GM18526 (cell line): Measurements from ENCODE around the gene IL3.

Source experiments
- POLR2A ChIP-seq: IDR thresholded peaks from 3 replicates; pipeline ENCODE4 v1.6.1; 2011; ENCODE audit not compliant: insufficient read length; ENCODE audit errors: extremely low read depth

IL3 gene

DNA sequence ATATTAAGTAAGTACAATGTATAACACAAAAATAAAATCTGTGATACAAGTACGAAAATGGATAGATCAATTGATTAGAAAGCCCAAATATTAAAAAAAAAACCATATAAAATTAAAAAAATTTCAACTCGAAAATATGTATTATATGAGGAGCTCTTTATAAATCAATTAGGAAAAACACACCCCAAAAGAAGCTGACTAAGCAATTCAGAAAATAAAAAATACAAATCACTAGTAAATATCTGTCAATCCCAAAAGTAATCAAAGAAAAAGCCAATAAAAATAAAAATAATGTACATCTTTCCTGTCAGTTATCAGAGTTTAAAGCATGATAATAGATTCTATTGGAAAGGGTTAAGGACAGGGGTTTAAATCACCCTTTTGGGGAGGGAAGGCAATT is 38.8 kb upstream of the IL3 start:
- no peak for TF ChIP-seq POLR2A

DNA sequence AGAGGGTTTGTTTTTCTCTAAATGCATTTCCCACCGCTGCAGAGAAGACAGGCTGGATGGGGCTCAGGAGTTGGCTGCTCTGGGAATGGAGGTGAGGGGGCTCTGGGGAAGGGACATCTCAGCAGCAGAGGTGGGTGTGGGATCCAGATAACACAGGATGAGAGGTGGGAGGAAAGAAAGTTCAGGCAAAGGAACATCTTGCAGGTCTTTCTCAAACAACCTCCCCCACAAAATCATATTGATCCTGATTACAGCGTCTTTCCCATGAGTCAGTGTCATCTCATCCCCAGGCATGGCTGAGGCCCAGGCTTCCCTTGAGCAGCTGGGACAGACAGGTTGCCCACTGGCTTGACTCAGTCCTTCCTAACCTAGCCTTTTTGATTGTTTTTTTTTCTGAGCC is 37.7 kb upstream of the IL3 start:
- TF ChIP-seq POLR2A = no peak

DNA sequence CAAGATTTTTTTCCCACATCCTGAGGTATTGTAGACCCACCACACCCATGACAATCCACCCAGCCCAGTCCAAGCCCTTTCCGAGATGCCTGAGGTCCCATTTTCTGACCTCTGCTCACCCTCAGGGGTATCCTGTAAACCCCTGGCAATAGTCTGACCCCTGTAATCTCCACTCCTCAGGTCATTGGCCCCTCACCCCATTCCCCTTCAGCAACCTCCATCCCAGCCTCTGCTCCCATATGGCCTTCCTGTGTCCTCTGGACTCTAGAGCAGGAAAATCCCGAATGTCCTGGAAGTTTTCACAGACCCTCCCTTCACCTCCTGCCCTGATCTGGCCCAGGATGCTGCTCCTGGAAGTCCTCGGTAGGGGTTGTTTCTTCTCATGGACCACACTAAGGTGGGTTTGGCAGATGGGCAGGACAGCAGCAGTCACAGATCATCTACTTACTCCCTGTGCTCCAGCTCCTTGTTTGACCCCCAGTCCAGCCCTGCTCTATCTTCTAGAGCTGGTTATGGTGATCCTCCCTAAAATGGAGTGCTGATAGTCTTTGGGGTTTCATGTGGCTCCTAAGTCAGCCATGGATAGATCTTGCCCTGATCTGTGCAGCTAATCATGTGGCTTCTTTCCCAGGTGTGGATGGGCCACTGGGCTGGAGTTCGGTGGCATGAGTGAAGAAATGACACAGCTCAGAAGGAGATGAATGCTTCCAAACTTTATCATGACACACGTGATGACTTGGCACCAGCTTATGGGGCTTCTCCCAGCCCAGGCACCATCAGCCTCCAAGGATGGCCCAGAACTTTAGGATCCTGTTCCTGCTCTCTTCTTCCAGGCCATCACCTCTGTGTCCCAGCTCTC is 37.0 kb upstream of the IL3 start:
- no peak for TF ChIP-seq POLR2A

DNA sequence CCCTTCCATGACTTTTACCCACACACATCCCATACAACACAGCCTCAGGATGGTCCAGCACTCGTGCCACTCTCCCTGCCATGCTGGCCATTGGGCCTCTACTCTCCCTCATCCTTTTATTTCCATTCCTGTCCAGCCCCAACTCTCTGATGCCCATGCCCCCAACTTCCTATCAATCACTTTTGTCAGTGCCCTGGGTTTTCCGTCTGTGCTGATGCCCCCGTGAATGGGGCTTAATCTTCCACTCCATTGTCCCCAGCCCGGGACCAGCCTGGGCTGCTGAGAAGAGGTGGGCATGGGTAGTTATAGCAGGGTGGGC is 36.4 kb upstream of the IL3 start:
- no peak for TF ChIP-seq POLR2A

DNA sequence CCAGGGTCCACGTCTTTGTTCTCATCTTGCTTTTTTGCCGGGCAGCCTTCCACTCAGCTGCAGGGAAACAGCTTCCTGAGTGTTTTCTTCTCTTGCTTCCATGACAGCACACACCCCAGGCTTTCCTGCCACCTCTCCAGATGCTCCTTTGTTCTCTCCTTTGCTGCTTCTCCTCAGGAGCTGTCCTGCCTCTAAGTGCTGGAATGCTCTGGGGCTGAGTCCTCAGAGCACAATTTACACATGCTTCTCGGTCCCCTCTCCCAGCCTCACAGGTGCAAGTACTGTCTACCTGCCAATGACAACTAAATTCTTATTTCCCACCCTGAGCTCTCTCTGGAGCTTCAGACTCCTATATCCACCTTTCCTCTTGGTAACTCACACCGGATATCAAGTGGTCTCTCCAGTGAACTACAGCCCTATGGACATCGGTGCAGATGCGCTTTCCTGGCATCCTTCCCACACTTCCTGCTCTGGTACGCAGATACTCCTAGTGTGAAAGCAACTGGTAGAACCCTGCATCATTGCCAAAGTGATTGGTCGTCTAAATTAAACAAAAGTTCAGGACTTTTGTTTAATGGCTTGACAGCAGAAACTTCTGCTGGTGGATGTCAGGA is 35.6 kb upstream of the IL3 start:
- no peak for TF ChIP-seq POLR2A

DNA sequence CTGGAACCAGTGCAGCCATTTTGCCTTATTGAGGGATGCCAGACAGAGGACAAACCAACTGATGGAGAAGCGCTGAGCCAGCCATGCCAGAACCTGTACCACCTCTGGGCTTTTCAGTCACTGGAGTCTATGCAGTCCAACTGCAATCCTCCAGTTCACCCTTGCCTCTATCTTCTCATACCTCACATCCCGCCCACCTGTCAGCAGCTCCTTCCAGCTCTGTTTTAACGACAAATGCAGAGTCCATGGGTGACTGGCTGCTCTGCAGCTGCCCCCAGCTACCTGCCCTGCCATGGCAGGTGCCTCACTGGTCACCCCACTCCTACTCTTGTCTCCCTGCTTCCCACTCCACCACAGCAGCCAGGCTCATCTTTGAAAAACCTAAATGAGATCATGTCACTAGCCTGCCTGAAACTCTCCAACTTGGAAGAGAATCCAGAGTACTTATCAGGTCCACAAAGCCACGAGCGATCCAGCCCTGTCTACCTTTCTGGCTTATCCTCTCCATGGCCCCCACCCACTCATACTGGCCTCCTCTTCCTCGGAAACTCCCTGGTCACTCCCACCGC is 35.0 kb upstream of the IL3 start:
- TF ChIP-seq POLR2A = no peak

DNA sequence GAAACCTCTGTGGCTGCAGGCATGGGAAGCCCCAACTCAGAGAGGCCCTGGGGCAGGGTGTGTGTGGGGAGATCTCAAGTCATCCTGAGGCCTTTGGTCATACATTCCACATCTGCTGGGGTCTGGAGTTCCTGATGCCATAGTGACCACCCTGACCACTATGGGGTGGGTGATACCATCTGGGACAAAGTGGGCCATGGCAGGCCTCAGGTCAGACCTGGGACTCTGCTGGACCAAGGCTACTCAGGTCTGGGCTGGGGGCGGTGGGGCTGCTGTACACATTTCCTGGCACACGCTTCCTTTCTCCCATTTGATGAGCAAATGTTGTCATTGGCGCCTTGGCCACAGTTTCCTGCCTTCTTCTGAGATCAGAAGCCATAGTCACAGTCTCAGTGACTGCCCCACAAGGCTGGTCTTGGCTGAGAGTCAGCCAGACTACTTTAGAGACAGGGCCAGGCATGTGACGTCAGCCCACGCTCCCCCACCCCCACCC is 33.9 kb upstream of the IL3 start:
- no peak for TF ChIP-seq POLR2A

DNA sequence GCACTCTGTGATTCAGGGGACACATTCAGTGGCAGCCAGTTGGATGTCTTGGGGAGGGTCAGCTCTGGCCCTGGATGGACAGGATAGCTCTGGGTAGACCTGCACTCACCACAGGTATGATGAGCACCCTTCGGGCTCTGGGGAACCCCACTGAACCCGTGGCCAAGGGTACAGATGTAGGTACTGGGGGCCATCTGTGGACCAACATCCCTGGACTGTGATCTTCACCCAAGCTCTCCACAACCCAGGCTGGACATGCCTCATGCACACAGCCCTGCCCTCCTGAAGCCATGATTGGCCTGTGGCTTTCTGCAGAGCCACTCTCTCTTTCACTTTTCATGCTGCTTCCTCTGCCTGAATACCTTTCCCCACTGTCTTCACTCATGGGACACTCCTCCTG is 33.4 kb upstream of the IL3 start:
- TF ChIP-seq POLR2A = no peak

DNA sequence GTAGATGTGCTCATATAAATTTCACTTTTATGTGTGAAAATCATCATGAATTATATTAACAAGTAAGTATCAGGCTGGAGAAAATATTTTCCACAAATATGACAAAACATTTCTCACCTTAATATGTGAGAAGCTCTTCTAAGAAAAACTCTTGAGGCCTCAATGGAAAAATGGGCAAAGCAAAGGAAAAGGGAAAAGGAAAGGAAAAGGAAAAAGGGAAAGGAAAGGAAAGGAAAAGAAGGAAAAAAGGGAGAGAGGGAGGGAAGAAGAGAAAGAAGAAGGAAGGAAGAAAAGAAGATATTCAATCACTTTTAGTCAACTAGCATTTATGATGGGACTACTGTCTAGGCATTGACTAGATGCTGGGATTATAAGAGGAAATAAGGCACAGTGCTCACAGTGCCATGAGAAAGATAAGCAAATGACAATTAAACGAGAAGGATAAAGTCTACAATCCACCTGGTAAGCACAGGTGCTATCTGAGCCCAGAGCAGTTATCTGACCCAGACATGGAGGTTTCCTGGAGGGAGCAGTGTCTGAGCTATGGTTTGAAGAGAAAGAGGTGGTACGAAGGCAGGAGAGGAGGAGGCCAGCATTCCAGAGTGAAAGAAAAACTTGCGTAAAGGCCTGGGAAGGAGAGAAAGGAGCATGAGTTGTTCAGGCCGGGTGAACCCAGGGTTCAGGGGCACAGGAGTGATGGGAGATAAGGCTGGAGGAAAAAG is 30.7 kb upstream of the IL3 start:
- no peak for TF ChIP-seq POLR2A

DNA sequence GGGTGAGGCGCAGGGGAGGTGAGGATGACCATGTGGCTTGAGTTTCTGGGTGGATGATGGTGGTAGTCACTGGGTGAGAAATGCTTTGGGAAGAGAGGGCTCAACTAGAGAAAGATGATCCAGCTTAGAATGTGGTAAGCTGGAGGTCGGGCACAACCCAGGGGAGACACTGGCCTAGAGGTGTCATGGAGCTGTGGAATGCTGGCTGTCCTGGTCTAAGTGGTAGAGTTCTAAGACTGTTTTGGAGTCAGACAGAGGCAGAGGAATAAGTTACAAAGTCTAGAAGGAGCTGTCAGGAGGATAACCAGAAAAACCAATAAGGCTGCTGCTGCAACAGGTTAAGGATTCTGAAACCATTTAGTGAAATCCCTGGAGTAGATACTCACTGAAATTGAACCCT is 29.8 kb upstream of the IL3 start:
- no peak for TF ChIP-seq POLR2A

DNA sequence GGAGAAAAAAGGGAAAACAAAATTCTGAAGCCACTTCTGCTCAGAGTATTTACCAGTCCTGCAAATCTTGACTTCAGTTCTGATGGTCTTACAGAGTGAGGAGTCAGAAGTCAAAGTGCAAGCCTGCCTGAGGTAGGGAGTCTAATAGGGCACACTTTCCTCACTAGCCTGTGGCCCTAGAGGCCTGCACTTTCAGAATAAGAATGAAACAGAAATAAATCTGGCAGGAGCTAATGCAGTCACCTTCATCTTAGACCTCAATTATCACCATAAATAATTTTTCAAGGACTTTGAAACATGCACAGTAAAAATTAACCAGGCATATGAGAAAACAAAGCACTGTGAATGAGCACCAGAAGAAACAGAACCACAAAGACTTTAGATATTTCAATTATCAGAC is 28.3 kb upstream of the IL3 start:
- no peak for TF ChIP-seq POLR2A

DNA sequence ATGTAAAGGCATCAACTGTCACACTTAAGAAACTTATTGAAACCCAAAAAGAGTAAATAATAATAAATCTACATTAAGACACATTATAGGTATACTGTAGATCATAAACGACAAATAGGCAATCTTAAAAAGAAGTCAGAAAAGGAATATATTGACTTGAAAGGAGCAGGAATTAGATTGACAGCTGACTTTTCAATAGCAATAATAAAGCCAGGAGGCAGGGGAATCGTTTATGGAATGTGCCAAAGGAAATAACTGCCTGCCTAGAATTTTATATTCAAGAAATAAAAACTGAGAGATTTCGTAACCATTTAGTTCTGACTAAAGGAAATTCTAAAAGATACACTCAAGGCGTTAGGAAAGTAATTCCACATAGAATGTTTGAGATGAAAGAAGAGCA is 27.3 kb upstream of the IL3 start:
- no peak for TF ChIP-seq POLR2A

DNA sequence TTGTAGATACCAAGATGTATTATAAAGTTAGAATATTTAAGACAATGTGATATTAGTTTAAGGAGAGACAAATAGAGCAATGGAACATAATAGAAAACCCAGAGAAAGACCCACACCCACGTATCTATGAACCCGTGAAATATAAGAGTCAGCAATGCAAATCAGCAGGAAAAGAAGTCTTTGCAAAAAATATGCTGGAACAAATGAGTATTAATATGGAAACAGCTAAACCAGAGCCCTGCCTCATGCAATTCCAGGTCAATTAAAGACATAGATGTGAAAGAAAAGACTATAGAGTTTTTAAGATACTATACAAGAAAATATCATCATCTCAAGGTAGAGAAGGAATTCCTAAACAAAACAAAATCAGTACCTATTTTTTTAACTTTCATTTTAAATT is 23.1 kb upstream of the IL3 start:
- no peak for TF ChIP-seq POLR2A

DNA sequence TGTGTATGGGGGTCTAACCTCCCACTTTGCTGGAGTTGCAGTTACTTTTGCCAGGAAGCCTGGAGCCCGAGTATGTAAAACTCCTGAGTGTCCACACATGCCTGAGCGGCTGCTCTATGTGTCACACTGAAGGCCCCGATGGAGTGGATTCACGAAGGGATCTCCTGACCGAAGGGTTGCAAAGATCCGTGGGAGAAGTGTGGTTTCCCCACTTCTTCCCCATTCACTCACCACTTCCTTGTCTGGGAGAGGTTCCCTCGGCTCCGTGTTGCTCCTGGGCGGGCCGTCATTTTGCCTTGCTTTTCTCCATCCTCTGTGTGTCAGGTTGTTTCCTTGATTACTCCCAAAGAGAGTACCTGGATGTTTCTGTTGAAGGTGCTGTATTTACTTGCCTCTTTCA is 16.2 kb upstream of the IL3 start:
- TF ChIP-seq POLR2A = no peak

DNA sequence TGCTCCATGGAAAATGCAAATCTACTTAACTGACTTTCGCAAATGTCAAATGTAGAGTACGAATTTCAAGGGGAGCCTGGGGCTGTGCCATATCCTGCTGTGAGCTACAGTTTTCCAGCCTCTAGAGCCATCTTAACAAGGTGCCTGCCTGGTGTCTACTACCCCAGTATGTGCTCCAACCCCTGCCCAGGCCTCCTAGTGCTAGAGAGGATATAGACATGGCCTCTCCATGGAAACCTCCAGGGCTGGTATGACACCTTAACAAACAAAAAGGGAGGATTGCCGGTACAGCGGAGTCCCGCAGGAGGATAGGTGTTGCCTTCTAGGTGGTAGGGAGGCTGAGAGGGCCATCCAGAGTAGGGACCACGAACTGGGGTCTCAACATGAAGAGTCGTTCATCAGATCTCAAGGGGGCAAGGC is 13.6 kb upstream of the IL3 start:
- no peak for TF ChIP-seq POLR2A

DNA sequence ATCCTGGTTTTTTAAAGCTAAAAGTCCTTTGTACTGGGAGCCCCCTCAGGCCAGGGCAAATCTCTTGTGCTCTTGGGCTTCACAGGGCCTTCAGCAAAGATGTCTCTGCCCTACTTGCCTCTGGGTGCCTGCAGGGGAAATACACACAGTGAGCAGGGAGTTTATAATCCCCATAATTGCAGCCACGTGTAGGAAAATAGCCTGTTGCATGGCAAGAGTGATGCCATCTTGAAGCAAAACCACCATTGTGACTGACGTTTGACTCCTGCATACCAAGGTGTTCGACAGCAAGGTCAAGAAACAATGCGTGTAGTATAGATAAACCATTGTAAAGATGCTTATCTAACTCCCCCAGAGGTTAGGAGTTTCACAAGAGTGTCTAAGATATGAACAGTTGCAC is 11.4 kb upstream of the IL3 start:
- no peak for TF ChIP-seq POLR2A
